NCI-H2196 (cell line): ENCODE results near the gene TMEM202.
"Not testable (repeated sequence)": the region's sequence is repeated elsewhere in the genome, so short reads cannot be mapped to it uniquely, and the experiment has no call there.

Source experiments
- DNase-seq: peaks from one replicate; lab custom pipeline; 2025; ENCODE audit not compliant: unreplicated experiment; lab: John Stamatoyannopoulos, UW

TMEM202 gene

DNA sequence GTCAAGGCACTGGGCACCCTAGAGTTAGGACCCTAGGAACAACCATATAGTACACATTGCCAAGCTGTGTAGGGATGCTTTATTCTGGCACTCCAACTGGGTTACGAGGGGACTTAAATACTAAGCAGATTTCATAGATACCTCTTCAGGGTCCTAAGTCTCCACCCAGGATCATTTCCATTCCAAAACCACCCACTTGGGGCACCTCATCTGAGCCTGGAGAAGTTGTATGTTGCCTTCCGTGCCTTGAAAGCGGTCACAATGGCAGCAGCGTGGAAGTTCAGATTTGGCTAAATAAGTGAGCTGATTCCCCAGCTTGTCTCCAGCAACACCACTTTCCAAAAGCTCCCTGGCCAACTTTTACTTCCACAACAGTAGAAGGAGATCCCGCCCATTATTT, 4.6 kb downstream of the TMEM202 start:
- DNase-seq: no peak

DNA sequence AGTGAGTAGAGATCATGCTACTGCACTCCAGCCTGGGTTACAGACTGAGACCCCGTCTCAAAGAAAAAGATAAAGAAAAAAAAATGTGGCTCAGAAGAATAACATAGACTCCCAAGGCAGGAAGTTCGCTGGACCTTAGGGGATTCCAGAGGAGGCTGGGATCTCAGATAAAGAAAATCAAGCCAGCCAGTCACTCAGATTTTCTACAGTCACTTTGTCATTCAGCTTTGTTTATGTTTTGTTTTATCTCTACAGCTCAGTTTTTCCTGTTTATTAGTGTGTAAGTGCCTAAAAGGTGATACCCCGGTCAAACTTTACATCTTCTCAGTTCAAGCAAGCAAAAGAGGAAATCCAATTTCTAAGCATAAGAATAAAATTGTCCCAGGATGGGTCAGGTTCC, 6.3 kb downstream of the TMEM202 start:
- DNase-seq: no peak

DNA sequence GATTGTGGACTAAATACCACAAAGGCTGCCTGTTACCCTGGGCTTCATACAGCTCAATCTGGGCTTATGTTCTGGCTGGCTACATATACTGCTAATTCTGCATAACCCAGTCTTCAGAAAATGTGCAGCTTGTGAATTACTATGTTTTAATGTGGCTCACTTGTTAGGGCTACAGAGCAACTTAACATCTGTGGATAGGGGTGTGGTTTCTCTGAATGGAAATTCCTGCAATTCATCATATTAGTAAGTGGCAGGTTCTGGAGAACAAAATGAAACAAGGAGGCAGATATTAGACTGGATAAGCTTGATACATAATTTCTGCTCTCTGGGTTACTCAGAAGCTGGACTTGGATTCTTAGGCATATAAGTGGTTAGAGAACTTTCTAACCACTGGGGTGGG, 6.7 kb downstream of the TMEM202 start:
- DNase-seq: no peak

DNA sequence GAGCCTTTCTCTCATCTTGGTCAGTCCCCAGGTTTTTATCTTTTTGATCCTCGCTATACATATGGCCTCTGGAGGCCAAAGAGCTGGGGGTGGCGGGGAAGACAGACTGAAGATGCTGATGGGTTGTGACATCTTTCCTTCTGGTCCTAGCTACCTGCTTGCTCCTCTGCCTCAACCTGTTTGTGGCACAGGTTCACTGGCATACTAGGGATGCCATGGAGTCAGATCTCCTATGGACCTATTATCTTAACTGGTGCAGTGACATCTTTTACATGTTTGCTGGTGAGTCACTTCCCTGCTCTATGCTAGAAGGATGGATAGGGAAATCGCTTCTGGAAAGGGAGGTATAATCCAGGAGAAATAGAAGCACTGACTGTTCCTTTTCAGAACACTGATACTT, 8.8 kb downstream of the TMEM202 start:
- no peak for DNase-seq

DNA sequence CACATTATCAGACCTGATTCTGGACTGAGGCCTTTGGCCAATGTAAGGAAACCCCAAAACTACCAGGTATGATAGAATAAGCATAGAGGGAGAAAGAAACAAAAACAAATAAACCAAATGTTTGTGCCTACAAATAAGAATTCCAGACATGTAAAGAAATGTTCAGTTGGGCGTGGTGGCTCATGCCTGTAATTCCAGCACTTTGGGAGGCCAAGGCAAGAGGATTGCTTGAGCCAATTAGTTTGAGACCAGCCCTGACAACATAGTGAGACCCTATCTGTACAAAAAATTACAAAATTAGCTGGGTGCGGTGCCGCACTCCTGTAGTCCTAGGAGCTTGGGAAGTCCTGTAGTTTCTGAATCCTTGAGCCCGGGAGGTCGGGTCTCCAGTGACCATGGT, 13.0 kb downstream of the TMEM202 start:
- DNase-seq: no peak

DNA sequence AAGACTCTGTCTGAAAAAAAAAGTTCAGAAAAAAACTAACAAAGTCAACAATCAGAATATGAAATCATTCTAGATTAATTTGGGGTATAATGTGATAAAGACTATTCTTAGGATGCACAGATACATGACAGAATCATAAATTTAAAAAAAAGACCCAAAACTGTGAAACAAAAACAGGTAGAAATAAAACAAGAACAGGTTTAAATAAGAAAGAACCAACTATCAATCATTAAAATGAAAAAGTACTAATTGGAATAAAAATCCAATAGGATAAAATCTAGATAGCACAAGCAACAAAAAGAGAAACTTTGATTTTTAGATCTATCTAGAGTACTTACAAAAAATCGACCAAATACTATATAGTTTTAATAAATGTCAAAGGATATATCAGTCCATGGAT, 13.4 kb downstream of the TMEM202 start:
- no peak for DNase-seq

DNA sequence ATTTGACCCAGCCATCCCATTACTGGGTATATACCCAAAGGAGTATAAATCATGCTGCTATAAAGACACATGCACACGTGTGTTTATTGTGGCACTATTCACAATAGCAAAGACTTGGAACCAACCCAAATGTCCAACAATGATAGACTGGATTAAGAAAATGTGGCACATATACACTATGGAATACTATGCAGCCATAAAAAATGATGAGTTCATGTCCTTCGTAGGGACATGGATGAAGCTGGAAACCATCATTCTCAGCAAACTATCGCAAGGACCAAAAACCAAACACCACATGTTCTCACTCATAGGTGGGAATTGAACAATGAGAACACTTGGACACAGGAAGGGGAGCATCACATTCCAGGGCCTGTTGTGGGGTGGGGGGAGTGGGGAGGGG, 15.2 kb downstream of the TMEM202 start:
- DNase-seq: not testable (repeated sequence)

DNA sequence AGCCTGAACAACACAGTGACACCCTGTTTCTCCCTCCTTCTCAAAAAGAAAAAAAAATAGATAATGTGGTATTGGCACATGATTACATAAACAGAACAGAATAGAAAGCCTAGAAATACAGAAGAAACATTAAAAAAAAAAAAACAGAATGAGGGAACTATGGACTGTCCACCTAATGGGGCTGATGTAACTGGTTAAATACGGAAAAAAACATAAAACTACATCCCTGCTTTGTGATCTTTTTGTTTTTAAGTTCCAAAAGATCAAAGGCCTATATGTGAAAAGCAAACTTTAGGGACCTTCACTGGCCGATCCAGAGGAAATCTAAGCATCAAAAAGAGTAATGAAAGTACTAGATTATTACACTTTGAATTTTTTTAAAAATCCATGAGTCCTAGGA, 17.2 kb downstream of the TMEM202 start:
- DNase-seq: no peak

DNA sequence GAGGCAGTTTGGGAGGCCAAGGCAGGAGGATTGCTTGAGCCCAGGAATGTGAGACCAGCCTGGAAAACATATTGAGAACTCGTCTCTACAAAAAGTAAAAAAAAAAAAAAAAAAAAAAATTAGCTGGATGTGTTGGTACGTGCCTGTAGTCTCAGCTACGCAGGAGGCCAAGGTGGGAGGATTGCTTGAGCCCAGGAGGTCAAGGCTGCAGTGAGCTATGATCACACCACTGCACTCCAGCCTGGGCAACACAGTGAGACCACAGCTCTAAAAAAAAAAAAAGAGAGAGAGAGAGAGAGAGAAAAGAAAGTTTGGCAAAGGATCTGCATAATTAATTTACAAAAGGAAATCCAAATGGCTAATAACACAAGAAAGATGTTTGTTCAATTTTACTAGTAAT, 21.7 kb downstream of the TMEM202 start:
- not testable (repeated sequence) for DNase-seq

DNA sequence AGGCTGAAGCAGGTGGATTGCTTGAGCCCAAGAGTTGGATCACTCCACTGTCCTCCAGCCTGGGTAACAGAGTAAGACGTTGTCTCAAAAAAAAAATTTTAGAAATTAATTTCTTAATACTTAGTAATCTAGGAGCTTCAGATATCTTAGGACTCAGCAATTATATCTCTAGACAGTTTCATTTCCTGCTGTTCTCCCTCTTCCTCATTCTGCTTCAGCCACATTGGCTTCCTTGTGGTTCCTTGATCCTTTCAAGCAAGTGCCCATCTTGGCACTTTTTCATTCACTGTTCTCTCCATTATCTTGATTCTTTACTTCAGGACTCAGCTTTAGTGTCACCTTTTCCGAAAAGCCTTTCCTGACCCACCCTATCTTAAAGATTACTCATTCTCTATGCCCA, 22.5 kb downstream of the TMEM202 start:
- no peak for DNase-seq

DNA sequence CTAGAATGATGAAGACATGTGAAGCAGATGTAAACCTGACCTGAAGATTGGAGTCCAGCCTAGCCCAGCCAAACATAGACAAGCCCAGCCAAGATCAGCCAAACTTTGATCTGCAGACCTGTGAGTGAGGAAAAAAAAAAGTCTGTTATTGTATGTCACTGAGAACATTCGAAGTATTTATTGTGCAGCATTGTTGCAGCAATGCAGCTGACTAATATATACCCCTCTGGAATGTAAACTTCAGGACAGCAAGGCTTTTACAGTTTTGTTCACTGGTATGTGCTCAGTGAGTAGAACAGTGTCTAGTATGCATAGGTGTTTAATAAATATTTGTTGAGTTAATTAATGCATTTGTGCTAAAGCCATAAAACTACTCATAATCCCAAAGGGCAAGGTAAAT, 23.4 kb downstream of the TMEM202 start:
- DNase-seq: no peak

DNA sequence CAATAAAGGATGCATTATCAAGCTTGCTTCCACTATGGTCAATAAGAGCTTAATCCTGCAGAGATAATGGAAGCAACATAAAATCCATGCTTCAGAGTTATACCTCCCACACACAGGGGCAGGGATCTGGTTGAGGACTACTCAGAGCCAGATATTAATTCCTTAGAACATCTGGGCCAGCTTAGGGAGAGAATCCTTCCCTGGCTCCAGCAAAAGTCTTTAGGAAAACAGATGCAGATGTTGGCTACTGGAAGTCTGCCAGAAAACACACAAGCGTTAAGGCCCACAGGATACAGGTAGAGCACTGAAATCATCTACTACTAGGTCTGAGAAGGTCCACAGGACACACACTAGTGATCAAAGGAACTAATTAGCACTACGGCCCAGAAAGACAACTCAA, 25.2 kb downstream of the TMEM202 start:
- DNase-seq: no peak

DNA sequence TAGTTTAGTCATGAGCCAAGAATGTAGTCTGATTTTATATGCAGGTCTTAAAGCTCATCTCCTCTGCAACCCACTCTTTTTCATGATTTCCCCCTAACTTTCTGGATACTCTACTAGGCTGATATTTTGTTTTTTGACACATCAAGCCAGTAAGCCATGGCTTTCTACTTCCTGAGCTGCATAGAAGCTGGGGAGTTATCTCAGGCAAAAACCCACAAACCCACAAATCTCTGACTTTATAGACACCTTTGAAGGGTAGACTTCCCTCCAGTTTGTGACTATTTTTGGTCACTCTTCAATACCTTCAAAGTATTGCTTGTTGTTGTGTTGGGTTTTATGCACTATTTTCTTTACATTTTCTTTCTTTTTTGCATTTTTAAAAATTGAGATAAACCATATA, 28.6 kb downstream of the TMEM202 start:
- DNase-seq: no peak

DNA sequence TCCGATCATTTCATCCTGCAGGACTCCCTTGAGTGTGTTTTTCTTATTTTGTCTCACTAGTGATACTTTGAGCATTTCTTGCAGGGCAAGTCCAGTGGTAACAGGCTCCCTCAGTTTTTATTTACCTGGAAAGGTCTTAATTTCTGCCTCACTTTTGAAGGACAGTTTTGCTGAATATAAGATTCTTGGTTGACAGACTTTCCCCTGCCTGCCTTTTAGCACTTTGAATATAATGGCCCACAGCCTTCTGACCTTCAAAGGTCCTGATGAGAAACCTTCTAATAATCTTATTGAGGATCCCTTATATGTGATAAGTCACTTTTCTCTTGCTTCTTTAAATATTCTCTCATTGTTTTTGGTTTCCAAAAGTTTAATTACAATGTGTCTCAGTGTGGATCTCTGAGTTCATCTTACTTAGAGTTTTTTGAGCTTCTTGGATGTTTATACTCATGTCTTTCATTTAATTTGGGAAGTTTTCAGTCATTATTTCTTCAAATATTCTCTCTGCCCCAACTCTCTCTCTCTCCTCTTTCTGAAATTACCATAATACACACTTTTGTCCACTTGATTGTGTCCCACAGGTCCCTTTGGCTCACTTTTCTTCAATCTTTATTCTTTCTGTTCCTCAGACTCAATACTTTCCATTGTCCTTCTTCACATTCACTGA, 39.7 kb downstream of the TMEM202 start:
- no peak for DNase-seq

DNA sequence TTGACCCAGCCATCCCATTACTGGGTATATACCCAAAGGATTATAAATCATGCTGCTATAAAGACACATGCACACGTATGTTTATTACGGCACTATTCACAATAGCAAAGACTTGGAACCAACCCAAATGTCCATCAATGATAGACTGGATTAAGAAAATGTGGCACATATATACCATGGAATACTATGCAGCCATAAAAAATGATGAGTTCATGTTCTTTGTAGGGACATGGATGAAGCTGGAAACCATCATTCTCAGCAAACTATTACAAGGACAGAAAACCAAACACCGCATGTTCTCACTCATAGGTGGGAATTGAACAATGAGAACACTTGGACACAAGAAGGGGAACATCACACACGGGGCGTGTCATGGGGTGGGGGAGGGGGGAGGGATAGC, 44.7 kb downstream of the TMEM202 start:
- DNase-seq: not testable (repeated sequence)

DNA sequence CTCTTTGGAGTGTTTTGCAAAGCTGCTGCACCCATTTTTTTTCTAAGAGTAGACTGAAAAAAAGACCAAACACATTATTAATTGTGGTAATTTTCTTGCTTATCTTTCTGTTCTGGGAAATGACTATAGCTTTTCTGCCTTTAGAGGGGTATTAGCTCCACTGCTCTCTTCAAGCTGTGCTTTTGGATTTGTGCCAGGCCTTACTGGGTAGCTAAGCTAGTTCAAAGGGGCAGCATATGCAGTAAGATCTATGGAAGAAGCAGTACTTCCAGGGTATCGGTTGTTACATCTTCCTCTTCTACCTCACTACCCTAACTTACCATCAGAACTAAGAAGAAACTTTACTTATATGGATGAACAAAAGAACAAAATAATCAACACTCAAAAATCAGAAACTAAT, 47.3 kb downstream of the TMEM202 start:
- DNase-seq: no peak

DNA sequence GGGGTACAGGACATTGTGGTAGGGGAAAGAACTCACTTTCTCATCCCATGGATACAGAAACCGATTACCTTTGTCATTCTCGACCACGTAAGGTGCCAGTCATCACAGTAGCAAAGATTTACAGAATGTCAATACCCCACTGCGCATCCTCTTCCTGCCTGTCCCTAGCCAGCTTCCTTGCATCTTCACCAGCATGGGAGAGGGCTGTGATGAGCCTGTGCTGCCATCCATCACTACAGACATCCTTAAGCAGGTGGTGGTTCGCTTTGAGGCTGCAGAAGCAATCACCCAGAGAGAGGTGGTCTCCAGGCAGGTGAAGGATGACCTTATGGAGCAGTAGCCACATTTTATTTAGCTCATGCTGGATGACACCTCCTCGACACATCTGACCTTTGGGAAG, 52.7 kb downstream of the TMEM202 start:
- DNase-seq: no peak

DNA sequence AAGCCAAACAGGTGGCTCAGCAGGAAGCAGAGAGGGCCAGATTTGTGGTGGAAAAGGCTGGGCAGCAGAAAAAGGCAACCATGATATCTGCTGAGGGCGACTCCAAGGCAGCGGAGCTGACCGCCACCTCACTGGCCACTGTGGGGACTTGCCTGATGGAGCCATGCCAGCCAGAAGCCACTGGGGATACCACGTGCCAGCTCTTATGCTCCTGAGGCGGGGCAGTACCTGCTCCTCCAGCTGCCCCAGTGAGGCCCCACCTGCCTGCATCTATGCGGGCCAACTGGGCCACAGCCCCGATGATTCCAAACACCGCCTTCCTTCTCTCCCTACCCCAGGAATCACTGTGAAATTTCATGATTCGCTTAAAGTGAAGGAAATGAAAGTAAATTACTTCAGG, 53.1 kb downstream of the TMEM202 start:
- DNase-seq: no peak

DNA sequence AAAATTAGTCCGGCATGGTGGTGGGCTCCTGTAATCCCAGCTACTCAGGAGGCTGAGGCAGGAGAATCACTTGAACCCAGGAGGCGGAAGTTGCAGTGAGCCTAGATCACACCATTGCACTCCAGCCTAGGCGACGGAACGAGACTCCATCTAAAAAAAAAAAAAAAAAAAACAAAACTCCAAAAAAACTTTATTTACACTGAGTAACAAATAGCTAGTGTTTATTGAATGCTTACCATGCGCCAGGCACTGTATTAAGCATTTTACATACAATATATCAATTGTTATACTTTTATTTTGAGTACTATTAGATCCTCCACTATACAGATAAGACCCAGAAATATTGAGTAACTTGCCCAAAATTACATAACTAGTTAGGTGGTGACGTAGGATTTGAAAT, 58.6 kb downstream of the TMEM202 start:
- DNase-seq: no peak
